HG02759 (cell line): ENCODE measurements around the gene FARS2.
A peak's percentile ranks its signal among the peaks of the same experiment; 100 is the strongest.

ENCODE experiments used
- ATAC-seq: cut with Tn5 transposase; IDR thresholded peaks from one replicate; pipeline ENCODE4 v1.9.1; 2021; ENCODE audit warnings: mild to moderate bottlenecking, moderate library complexity; ENCODE audit not compliant: unreplicated experiment

The FARS2 gene

DNA sequence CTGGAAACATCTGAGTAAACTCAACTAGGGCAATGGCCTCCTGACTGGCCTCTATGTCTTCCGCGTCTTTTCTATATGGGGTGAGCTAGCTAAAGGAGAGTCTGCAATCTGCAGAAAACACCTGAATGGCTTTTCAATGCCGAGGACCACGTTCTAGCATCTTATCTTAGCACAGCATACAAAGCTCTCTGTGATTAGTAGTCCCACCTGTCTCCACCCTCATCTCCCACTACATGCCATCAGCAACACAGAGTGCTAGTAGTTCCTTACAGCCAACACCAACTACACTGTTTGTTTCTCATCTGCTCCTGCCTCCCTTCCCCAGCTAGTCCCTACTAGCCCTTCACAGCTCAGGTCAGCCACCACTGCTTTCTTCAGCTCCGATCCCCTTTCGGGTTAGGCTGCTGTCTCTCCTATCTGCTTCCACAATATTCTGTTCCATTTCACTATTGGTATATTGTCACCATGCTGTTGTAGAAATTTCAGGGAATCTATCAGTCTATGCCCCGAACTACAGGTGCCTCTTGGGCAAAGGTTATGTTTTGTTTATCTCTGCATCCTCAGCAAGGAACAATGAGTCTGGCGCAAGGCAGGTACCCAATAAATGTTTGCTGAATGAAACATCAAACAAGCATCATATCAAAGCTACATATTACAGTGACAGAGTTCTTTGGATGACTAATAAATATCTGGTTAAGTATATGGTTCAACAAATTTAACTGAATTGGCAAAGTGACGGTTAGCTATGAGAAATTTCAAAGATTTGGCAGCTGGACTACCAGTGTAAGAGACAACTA is 12.8 kb upstream of the FARS2 start:
- no peak for ATAC-seq

DNA sequence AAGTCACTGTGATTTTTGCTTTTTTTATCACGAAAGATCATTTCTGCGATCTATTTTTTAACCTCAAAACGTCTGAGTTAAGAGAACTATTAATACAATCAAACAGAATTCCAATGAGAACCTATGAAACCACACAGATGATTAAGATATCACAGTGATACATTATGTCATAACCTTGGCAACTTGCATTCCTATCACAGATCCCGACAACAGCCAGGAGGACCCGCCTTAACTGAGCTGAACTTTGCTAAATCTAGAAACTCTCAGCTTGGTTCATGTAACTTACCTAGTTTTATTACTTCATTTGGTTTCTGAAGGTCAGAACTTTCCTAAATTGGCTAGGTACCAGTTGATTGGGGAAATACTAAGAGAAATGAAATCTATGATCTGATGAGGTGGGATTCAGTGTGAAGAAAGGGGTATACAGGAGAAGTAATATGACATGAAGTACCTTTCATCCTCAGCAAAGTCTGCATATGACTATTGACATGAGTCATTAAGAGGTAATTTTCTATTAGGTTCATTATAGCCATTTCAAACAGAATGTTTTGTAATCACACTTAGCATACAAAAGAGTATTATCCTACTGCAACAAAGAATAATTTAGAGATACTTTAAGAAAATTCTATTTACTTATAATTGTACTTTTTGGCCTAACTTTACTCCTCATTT is 11.7 kb upstream of the FARS2 start:
- ATAC-seq: no peak

DNA sequence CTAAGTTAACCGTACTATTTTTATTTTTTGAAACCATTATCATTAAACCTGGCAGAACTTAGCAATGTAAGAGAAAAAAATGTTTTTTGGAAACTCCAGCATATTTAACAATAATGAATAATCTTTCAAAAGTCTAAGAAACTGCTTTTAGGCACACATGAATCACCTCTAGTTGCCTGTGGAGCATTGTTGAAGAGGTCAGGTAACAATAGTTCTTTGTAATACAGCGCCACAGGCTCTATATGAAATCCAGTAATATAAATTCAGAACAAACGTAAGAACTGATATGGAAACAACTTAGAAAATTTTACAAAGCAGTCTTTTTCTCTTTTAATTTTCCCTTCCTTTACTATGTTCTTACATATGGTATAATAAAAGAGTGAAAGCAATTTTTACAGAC is 10.9 kb upstream of the FARS2 start:
- ATAC-seq: no peak

DNA sequence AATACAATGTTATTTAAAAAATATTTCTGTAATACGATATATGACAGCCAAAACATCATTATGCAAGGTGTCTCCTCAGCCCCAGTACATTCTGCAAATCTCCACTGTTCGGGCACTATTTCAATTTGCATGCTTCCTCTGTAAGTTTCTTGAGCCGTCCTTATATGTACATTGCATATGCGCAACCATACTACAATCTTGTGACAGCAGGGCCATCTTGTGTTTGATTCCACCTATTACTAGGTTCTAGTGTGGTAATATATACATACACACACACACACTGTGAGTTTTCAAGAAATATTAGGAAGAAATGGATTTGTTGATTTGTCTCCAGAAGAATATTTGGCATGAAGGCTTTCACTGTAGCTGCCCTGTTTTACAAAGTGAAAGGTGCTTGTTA is 10.4 kb upstream of the FARS2 start:
- ATAC-seq: no peak

DNA sequence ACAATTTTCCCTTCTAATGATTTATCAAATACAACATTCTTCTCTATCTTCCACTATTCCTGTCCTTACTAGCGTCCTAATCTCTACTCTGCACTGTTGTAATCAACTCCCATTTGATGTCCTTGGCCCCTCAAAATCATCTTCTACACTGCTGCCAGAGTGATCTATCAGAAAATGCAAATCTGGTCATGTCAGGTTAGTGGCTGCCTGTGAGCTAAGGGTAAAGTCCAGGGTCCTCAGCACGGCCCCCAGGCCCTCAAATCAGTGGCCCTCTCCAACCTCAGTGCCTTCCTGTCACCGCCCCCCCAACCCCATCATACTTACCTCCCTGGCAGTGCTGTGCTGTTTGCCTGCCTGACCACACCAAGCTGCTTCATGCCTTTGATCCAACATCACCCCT is 4.4 kb upstream of the FARS2 start:
- ATAC-seq: no peak

DNA sequence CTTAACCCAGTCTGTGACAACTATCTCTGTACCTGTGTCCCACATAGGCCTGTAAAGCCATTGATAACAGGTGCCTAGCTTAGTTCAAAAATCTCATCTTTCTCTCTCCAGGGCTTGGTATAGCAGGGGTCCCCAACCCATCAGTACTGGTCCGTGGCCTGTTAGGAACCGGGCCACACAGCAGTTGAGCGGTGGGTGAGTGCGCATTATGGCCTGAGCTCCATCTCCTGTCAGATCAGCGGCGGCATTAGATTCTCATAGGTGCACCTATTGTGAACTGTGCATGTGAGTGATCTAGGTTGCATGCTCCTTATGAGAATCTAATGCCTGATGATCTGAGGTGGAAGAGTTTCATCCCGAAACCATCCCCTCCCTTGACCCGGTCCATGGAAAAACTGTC is 3.9 kb upstream of the FARS2 start:
- ATAC-seq: no peak

DNA sequence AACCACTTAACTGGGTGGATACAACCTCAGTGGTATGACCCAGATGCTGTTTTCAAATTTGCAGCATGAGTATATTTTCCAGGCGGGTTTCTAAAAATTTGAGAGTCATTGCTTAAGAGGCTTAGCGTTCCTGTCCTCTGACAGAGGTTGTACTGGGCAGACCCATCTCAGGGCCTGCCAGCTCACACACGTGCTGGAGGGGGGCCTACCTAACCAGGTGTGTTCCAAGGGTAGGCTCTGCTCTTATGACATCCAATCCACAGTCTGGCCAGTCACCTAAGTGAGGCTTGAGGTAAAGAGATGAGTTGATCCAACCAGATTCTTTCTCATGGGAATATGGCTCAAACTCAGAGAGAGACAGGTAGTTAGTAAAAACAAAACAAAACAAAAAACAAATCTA is 1.9 kb upstream of the FARS2 start:
- ATAC-seq: no peak

DNA sequence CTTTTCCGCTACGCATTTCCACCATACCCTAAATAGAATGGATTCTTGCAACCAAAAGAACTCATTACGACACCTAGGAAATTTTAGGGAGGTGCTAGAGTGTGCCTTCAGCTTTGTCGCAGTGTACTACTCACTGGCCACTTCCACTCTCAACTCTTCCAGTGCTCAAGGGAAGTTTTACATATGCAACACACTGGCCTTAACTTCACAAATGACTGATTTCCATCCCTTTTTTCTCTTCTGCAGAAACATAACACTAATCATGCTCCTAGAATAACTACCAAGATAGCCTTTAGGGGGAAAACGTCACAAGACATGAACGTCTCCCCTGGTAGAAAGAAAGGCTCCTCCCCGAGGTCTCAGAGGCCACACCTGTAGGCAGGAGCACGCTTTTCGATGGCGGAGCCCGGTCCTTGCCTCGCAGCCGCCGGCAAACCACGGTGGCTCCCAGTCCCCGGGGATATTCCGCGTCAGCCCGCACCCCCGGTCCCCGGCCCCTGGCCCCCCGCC is 1.1 kb upstream of the FARS2 start:
- ATAC-seq: peak; percentile 68

DNA sequence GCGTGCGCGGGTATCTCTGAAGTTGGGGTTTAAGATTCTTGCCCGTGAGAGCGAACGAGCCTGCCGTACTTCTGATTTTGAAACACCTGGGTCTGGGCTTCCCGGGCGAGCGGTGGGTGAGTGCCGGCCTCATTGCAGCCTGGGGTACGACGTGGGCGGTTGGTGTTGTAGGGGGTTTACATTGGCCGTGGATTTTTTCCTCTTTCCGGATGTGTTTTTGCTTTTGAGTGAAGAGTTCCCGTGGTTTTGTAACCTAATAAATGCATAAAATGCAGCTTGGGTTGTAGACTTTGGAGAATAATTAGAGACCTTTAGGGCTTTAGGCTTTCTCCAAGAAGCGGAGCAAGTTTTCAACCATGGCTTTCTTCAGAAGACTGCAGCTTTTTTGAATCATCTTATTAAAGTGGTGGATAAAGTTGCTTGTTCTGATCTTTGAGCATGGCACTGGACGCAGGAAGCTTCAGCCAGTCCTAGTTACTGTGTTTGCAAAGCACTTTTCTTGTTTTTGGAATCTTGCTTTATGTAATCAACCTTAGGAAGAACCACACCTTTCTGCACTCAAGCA is 314 bp downstream of the FARS2 start:
- no peak for ATAC-seq

DNA sequence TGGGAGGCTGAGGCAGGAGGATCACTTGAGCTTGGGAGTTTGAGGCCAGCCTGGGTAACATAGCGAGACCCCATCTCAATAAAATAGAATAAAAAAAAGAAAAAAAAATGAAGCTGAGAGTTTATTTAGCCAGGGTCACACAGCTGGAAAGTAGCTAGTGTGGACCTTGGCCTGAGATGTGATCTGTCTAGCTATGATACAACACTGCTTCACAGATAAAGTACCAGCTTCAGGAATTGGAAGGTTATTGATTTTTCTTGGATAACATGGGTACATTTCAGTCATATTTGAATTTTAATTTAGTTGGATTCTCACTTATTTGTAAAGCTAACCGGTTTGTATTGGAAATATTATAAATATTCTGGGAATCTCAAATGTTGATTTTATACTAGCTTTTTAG is 5.1 kb downstream of the FARS2 start:
- no peak for ATAC-seq

DNA sequence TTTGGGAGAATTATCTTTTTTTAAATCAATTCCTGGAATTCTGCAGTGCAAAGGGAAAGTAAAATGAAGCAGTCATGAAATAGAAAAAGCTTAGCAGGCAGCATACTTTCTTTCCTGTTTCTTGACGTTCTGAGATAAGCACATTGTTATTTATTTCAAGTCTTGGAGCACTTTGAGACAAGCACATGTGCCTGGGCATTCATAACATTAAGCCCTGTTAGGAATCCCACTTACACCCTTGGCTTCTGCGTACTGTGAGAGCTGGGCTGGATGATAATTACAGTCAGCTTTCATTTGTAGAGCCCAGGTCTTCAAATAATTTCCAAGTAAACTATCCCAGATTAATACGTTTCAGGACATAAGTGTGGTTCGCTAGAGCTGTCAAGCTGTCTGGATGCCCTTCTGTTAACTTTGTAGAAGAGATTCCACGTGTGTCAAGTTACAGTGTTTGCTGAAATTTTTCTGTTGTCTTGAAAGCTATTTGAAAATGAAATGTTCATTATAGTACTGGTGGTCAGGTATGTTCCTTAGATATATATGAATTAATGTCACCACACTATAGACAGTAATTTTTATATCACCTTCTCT is 8.9 kb downstream of the FARS2 start:
- ATAC-seq: no peak

DNA sequence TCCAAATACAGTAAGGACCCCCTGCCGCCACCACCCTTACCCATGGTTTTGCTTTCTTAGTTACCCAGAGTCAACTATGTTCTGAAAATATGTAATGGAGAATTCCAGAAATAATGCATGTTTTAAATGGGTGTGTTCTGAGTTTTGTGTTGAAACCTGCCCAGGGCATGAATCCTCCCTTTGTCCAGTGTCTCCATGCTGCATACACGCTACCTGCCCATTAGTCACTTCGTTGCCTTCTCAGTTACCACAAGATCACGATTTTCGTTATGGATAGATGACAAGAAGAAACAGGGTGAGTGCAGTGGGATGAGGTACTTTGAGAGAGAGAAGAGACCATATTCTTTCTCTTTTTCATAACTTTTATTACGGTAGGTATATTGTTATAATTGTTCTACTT is 10.6 kb downstream of the FARS2 start:
- ATAC-seq: no peak

DNA sequence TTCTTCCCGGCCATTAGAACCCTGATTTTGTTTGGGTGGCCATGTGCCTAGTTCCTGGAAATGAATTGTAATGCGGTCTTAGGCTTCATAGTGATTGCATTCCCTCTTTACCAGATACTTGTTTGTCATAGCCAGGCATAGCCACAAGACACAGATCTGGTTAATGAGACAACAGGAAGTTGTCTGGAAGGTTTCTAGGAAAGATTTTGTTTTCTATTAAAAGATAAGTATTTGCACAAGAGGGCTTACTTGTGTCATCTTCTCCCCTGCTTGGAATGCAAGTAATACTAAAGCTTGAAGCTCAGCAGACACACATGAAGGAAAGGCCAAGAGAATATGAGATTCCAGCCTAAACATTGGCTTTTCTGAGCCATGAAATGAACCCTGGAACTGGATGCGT is 12.9 kb downstream of the FARS2 start:
- no peak for ATAC-seq

DNA sequence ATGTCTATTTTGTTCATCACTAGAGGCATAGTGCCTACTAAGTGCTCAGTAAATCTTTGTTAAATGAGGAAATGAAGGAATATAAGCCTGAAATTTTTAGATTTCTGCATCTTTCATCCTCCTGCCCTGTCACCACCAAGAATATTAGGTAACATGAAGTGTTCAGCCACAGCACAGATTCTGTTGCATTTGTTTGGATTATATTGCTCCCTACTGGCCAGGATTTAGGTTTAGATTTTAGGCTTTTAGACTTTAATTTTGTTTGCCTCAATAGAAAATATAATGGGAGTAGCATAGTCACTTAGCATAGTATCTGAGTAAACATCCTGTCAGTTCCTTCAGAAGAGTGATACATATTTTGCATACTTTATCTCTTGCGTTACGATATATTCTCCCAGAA is 14.2 kb downstream of the FARS2 start:
- no peak for ATAC-seq

DNA sequence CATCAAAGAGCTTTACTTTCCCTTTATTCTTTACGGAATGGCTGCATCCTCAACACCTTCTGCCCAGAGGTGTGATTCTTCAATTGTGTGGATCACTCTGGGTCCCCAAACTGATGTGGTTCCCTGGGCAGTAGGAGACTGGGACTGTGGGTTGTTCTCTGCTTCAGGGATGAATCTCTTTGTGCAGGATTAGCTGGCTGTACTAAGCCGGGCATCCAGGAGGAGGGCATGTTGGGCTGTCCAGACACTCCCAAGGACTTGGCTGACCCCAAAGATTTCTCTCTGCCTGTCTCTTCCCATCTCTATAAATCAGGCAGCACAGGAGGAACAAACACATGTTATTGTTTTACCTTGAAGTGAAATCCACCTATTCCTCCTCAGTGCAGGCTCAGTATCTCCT is 15.3 kb downstream of the FARS2 start:
- no peak for ATAC-seq

DNA sequence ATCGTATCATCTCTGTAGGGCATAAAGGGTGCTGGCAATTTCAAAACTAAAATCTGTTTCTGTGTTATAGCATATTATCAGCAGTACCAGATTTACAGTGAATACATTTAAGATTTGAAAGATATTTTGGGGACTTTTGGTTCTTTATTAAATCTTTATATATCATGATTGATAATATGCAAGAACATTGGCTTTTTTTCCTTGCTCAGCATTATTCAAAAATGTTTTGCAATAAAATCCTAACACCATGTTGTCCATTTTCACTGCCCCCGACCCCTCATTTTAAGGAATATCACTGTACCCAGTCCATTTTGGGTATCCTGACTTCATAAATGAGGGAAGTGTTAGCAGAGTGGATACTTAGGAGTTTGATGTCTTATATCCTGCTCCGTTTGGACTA is 16.3 kb downstream of the FARS2 start:
- ATAC-seq: no peak

DNA sequence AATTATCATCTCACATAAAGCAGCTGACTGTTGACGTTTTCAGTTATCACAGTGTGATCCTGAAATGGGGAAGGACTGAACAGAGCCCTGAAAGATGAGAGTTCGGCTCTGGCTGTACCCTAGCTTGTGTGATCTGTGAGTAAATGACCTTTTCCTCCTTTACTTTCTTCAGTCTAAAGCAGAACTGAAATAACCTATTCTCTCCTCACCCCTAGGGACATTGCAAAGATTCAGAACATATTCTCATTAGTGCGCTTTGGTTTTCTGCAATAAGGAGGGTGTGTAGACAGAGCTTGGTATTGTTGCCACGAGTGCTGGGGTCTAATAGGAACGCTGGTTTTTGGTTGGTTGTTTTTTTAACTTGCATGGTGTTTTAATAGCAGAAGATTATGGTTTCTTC is 16.7 kb downstream of the FARS2 start:
- ATAC-seq: peak; percentile 74

DNA sequence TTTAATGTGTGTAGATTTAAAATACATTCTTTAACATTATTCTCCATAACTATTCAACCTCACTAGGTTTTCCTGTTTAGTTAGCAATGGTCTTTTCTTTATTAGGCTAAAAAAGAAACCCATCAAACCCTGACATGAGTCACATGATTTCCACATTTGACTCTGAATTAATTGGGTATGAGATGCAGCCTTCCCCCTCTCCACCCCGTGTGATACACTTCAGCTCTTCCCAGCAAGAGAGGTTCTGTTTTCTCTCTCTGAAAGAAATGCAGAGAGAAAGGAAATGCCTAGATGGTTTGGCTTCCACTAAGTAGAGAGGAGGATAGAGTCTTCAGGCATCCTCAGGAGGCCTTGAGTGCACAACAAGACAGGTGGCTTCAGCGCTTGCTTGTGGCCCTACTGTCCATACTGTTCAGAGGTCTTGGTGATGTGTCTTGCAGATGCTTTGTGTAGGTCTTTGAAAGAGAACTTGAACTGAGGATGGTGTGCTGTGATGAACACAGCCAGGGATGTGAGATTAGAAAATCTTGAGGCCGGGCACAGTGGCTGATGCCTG is 17.3 kb downstream of the FARS2 start:
- ATAC-seq: no peak

DNA sequence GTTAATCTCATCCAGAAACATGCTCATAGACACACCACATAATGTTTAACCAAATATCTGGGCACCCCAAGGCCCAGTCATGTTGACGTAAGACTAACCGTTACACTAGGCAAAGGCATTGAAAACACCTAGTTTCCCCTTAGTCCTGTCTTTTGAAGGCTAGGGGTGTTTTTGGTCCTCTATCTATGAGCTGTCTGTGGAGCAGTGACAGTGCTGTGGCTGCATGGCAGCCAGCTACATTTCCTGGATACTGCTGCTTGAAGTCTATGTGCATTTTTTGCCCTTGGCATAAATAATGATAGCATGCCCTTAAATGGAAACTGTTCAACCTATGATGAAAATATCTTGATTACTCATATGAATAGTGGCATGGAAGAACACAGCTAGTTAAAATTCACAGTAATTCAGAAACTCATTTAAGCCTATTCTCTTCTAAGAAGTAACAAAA is 18.6 kb downstream of the FARS2 start:
- peak; percentile 43 for ATAC-seq

DNA sequence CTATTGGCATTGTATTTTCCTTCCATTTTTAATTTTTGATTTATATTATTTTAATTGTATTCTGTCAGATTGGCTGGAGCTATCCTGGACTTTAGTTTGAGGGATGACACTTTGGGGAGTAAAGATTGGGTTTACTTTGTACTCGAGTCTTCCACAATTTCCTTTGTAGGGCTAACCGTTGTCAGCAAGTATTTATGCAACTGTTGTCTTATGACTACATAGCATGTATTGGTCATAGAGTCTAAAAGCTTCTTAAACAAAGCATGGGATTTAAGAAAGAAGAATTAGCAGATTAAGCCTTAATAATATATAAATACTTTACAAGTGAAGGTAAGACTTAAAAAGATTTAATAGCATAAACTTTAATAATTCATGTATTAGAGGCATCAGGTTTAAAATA is 19.6 kb downstream of the FARS2 start:
- no peak for ATAC-seq

DNA sequence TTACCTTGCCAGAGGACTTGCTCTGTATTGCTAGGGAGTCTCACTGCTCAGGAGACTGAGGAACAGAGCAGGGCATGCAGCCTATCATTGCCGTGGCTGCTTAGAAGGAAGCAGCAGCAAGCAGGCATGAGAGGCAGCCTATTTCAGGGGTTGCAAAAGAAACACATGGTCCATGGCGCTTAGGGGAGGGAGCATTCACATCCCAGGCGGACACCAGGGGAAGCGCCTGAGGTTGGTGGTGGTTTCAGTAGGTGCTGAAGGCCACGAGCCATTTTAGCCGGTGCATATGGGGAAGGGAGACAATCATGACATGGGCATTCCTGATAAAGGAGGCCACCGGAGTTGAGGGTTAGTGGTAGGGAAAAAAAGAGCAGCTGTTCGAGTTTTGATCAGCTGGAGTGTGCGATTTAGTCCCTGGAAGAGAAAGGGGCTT is 20.9 kb downstream of the FARS2 start:
- ATAC-seq: no peak
